Activated naive CD4-positive, alpha-beta T cell treated with anti-CD3 and anti-CD28 coated beads, Interleukin-2, amount 50 U/mL, for 16 hours (primary cell): ENCODE results near the gene PLA2G4E.
A peak's percentile ranks its signal among the peaks of the same experiment; 100 is the strongest.

ENCODE experiments used
- DNase-seq: peaks from one replicate; pipeline ENCODE4 v3.0.0-alpha.2; 2020

The PLA2G4E gene

GRCh38 chr15:41950489-41950888 lies 70.4 kb downstream of the PLA2G4E start:
- no peak for DNase-seq

DNA sequence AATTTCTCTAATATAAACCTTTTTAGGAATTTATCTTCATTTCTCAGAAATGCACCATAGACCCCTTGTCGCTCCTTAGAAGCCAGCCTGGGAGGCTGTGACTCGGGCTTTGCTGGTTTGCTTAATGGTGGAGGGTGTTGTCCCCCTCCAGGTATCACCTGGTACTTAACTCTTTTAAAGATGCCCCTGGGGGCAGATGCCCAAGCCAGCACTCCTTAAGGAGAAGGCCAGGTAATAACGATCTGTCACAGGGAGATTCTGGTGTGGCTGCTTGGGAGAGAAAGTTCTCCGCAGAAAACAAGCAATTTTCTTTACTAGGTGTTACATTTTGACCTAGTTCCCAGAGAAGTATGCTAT lies 70.7 kb downstream of the PLA2G4E start:
- DNase-seq, result no peak

GRCh38 chr15:41949401-41950126 lies 71.3 kb downstream of the PLA2G4E start:
- no peak for DNase-seq

GRCh38 chr15:41948490-41948889 lies 72.4 kb downstream of the PLA2G4E start:
- no peak for DNase-seq

DNA sequence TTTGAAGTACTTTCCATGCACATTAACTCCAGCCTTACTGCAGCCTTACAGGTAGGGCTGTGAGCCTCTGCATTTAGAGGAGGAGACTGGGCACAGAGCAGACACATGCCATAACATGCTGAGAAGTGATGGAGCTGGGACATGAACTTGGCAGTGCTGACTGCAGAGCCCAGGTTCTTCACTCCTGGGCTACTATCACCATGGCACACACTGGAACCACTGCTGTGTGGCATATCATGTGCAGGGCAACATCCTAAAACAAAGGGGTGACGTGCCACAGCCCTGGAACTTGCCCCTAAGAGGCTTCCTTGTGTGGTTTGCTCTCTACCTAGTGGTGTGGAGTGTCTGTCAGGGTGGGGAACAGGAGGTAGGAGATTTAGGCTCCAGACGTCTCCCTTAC lies 73.9 kb downstream of the PLA2G4E start:
- no peak for DNase-seq

- no peak for DNase-seq
These were observed 75.1 kb downstream of the PLA2G4E start for GRCh38 chr15:41945731-41946130.

DNA sequence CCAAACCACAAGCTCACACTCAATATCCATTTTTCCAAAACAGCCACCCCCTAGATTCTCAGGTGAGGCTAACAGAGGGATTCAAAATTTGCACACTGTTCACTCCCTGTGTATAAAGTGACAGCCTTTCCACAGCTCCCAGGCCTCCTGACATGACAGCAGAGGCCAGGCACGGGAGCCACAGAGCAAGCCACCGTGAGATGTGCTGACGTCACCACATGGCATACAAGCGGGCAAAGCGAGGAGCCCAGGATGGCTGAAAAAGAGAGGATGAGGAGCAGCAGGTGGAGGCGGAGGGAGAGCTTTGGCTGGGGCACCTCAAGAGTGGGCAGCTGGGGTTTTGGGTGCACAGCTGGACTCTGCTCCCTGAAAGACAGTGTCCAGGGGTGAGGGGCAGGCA lies 75.6 kb downstream of the PLA2G4E start:
- no peak for DNase-seq

GRCh38 chr15:41944313-41944940 lies 76.4 kb downstream of the PLA2G4E start:
- no peak for DNase-seq

DNA sequence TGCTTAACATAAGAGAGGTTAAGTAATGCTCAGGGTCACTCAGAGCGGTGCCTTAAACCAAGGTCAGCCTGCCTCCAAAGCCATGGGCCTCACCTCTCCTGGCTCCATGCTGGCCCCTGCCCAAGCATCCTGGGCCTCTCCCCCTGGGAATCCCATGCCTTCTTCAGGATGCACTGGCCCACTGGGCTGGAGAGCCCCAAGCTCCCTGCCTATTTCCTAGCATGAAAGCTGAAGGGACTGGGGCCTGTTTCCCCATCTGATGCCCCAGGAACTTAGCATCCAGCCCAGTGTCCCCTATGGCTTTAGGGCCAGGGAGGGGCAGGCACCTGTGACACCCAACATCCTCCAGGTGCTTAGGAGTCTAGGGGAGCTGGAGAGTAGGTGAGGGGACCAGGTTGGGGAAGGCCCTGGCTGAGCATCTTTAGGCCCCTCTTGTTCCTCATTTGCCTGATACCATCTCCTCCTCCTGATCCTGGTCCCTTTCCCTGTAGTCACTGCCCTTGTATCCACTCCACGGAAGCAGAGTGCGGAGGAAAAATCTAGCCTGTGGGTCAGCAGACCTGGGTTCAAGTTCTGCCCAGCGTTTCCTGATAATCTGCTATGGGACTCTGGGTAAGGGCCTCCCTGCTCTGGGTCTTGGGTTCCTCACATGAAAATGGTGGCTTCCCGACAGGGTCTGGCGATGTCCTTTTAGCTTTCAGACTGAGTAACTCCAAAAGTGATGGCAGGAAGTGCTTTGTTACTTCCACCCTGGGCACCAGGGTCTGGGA lies 77.1 kb downstream of the PLA2G4E start:
- no peak for DNase-seq

GRCh38 chr15:41942886-41943285 lies 78.0 kb downstream of the PLA2G4E start:
- no peak for DNase-seq

DNA sequence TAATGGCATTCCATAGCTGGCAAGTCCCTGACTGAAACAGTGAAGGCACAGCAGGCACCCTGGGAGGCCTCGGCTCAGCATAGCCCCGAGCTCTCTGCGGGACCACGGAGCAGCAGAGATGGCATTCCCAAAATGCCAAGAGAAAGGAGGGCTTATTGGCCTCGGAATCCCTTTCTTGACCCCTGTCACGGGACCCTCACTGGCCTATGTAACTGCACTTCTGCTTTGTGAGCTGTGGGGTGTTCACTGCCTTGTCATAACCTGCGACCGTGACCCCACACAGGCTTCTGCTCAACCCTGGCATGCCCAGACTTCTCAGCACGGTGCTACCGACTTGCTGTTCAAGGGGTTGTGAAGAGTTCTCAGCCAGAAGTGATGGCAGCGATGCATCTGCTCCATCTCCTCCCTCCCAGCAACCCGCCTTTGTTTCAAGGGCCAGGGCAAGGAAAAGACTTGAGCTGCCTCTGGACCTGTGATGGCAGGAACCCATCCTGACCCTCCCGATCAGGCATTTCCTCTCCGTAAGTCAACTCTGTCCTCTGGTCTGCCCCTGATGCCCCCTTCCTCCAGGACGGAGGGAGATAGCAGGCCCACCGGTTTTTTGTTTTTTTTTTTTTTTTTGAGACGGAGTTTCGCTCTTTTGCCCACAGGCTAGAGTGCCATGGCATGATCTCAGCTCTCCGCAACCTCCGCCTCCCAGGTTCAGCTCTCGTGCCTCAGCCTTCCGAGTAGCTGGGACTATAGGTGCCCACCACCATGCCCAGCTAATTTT lies 79.0 kb downstream of the PLA2G4E start:
- no peak for DNase-seq

DNA sequence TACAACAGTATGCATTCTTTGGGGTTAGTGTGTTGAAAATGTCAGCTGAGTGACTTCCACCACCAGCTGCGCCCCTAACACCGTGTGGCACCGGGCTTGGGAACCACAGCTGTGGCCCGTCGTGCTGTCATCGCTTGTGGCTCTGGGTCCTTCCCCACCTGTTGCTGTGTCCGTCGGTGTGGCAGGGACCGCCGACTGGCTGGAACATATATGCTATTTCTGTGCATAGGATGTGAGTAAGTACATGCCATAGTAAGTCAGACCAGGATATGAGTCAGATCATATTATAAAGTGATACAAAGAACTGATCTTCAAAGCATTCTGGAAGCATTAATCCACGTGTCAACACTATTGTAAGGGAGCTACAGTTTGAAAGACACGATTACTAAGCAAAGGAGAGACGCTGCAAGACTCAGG lies 80.4 kb downstream of the PLA2G4E start:
- DNase-seq, result peak; percentile 45

- no peak for DNase-seq
These were observed 80.9 kb downstream of the PLA2G4E start for GRCh38 chr15:41939986-41940385.

DNA sequence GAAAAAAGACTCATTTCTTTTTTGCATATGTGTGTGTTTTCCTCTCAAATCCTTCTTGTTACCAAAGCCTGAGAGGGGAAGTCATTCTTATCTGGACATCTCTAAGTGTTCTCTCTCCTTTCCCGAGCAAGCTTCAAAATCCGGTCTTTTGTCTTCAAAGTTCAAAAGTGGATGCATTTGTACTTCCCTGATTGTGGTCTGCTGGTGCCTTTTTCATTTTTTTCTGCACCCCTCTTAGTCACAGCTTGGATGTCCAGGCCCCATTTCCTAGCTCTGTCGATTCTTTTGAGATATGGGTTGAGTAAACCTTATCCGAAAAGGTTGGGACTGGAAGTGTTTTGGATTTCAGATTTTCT lies 83.3 kb downstream of the PLA2G4E start:
- DNase-seq, result no peak

- peak; percentile 80 for DNase-seq
These were observed 83.9 kb downstream of the PLA2G4E start for GRCh38 chr15:41936649-41937567.

GRCh38 chr15:41936155-41936554 lies 84.7 kb downstream of the PLA2G4E start:
- DNase-seq, result no peak

- DNase-seq, result no peak
These were observed 85.2 kb downstream of the PLA2G4E start for GRCh38 chr15:41935566-41936020.

GRCh38 chr15:41934843-41935242 lies 86.0 kb downstream of the PLA2G4E start:
- DNase-seq, result peak; percentile 64

GRCh38 chr15:41933771-41934170 lies 87.1 kb downstream of the PLA2G4E start:
- DNase-seq, result no peak

GRCh38 chr15:41933326-41933725 lies 87.5 kb downstream of the PLA2G4E start:
- DNase-seq, result no peak

- DNase-seq, result no peak
These were observed 88.1 kb downstream of the PLA2G4E start for GRCh38 chr15:41932511-41933289.
